Measurements from ENCODE around the gene PHRF1. TPM values are rescaled to one million over a fixed set of nuclear protein-coding genes. Genes with fewer than 3 reads are reported as not detected.

The PHRF1 gene
- total and polyA plus RNA-seq, 2 donors (not counting 3 experiments of a cell fraction or from before 2014, with no cell fraction given) = 14.2 to 39.4 TPM

- no peak for FAIRE-seq
- H2AFZ ChIP-seq (ENCODE audit: low read depth, low read length) = no peak overlapping the region
- no peak for DNase-seq (ENCODE audit: low read depth, low spot score)
- H3K9me1 ChIP-seq (replicated peaks; ENCODE audit: control insufficient read depth, extremely low read depth, insufficient read depth, low read length) = no peaks in the 10 kb centered on the region
- intact Hi-C loops (cut with micrococcal nuclease) (no loop called here), dilution Hi-C loops (cut with MboI; ENCODE audit: extremely low pct_ligation_motif_present, low sequenced_read_pairs) (no loop called here)
- CTCF ChIA-PET = interaction anchor here (1.0 kb wide), 1 partner anchor 175 kb away, joined by 3 read pairs; no protein-coding TSS in a partner anchor
- POLR2A ChIA-PET = no interaction called here
- no peaks in the 10 kb centered on the region for H3K79me2 ChIP-seq (ENCODE audit: control insufficient read depth, insufficient read depth, low read length)
- no peak overlapping the region for H3K27ac ChIP-seq (ENCODE audit: insufficient read depth, low read depth, low read length)
- H3K4me3 ChIP-seq (replicated peaks in 1 of 3; ENCODE audit: insufficient read depth in 1 of 3, low read depth in 1 of 3, low read length in 3 of 3) = no peak overlapping the region
- BruUV-seq (replicated peaks) = no TSS peak
- H3K36me3 ChIP-seq (ENCODE audit: control insufficient read depth in 2 of 2, extremely low read depth in 1 of 2, insufficient read depth in 2 of 2, low read length in 2 of 2) = no peaks in the 10 kb centered on the region
- no peak overlapping the region for H3K4me2 ChIP-seq (ENCODE audit: insufficient read depth, low read length)
- H3K9ac ChIP-seq (replicated peaks; ENCODE audit: extremely low read depth, insufficient read depth, low read length) = no peak overlapping the region
- H3K9me3 ChIP-seq (replicated peaks; ENCODE audit: control insufficient read depth, insufficient read depth, low read length) = no peaks in the 10 kb centered on the region
- no peaks in the 10 kb centered on the region for H4K20me1 ChIP-seq (replicated peaks; ENCODE audit: control insufficient read depth, extremely low read depth, insufficient read depth, low read length)
- TF ChIP-seq EZH2 (IDR thresholded peaks at IDR 0.05; ENCODE audit: borderline replicate concordance, low read depth, low read length, severe bottlenecking) (no peak), MYC (IDR thresholded peaks at IDR 0.05; ENCODE audit: low read depth, low read length) (no peak), POLR2AphosphoS5 (IDR thresholded peaks at IDR 0.05; ENCODE audit: insufficient read depth, low read depth, low read length) (no peak), JUN (IDR thresholded peaks at IDR 0.05; ENCODE audit: borderline replicate concordance, insufficient read depth, insufficient read length, low read depth) (no peak), GATA2 (IDR thresholded peaks at IDR 0.05; ENCODE audit: insufficient read depth, insufficient read length, low read depth, low read length) (no peak)
- peaks cover 3% of the 10 kb centered on the region for H3K4me1 ChIP-seq (ENCODE audit: control insufficient read depth, extremely low read depth, insufficient read depth, low read length)
- H3K27me3 ChIP-seq (ENCODE audit: control insufficient read depth in 2 of 2, insufficient read depth in 2 of 2, low read length in 2 of 2) = peaks cover 2 to 6% of the 10 kb centered on the region in 2 experiments
These were observed 25.6 kb upstream of the PHRF1 start for GRCh38 chr11:550746-551085.

GRCh38 chr11:551131-551530 is 25.1 kb upstream of the PHRF1 start:
- BruUV-seq (replicated peaks) = no TSS peak
- Histone ChIP-seq H3K36me3 (ENCODE audit: control insufficient read depth in 2 of 2, extremely low read depth in 1 of 2, insufficient read depth in 2 of 2, low read length in 2 of 2) (no peaks in the 10 kb centered on the region), H3K9ac (replicated peaks; ENCODE audit: extremely low read depth, insufficient read depth, low read length) (no peak overlapping the region), H3K9me1 (replicated peaks; ENCODE audit: control insufficient read depth, extremely low read depth, insufficient read depth, low read length) (no peaks in the 10 kb centered on the region), H4K20me1 (replicated peaks; ENCODE audit: control insufficient read depth, extremely low read depth, insufficient read depth, low read length) (no peaks in the 10 kb centered on the region), H2AFZ (ENCODE audit: low read depth, low read length) (no peak overlapping the region), H3K27ac (ENCODE audit: insufficient read depth, low read depth, low read length) (no peak overlapping the region), H3K4me3 (replicated peaks in 1 of 3; ENCODE audit: insufficient read depth in 1 of 3, low read depth in 1 of 3, low read length in 3 of 3) (no peak overlapping the region), H3K9me3 (replicated peaks; ENCODE audit: control insufficient read depth, insufficient read depth, low read length) (no peaks in the 10 kb centered on the region), H3K27me3 (ENCODE audit: control insufficient read depth in 2 of 2, insufficient read depth in 2 of 2, low read length in 2 of 2) (peaks cover 2 to 10% of the 10 kb centered on the region in 2 experiments), H3K79me2 (ENCODE audit: control insufficient read depth, insufficient read depth, low read length) (no peaks in the 10 kb centered on the region), H3K4me1 (ENCODE audit: control insufficient read depth, extremely low read depth, insufficient read depth, low read length) (peaks cover 3% of the 10 kb centered on the region), H3K4me2 (ENCODE audit: insufficient read depth, low read length) (no peak overlapping the region)
- TF ChIP-seq POLR2AphosphoS5 (IDR thresholded peaks at IDR 0.05; ENCODE audit: insufficient read depth, low read depth, low read length) = no peak
- TF ChIP-seq MAX (IDR thresholded peaks at IDR 0.05; ENCODE audit: insufficient read depth, insufficient read length) = no peak
- TF ChIP-seq MYC (IDR thresholded peaks at IDR 0.05; ENCODE audit: low read depth, low read length) = no peak
- TF ChIP-seq FOS (IDR thresholded peaks at IDR 0.05; ENCODE audit: borderline replicate concordance, insufficient read depth, low read length) = no peak
- TF ChIP-seq EZH2 (IDR thresholded peaks at IDR 0.05; ENCODE audit: borderline replicate concordance, low read depth, low read length, severe bottlenecking) = no peak
- no peak for TF ChIP-seq GATA2 (IDR thresholded peaks at IDR 0.05; ENCODE audit: insufficient read depth, insufficient read length, low read depth, low read length)
- no peak for TF ChIP-seq JUN (IDR thresholded peaks at IDR 0.05; ENCODE audit: borderline replicate concordance, insufficient read depth, insufficient read length, low read depth)
- no peak for TF ChIP-seq POLR2A (IDR thresholded peaks at IDR 0.05; ENCODE audit: low read depth, low read length)
- no peak for TF ChIP-seq CTCF (IDR thresholded peaks at IDR 0.05; ENCODE audit: extremely low read depth in 1 of 2, insufficient read depth in 1 of 2, low read depth in 1 of 2, low read length in 2 of 2)
- dilution Hi-C loops (cut with MboI; ENCODE audit: extremely low pct_ligation_motif_present, low sequenced_read_pairs) = no loop called here
- intact Hi-C loops (cut with micrococcal nuclease) = no loop called here
- no peak for DNase-seq (ENCODE audit: low read depth, low spot score)
- ChIA-PET CTCF (interaction anchor here (1.0 kb wide), 1 partner anchor 175 kb away, joined by 3 read pairs; no protein-coding TSS in a partner anchor), POLR2A (no interaction called here)
- no peak for FAIRE-seq
